Measurements from ENCODE around the gene LONRF3.

GRCh38 chrX:119010491-119010890 is 36.1 kb downstream of the LONRF3 start:
- no peak for TF ChIP-seq CTCF (IDR thresholded peaks at IDR 0.05)
- TF ChIP-seq EP300 (IDR thresholded peaks at IDR 0.05), result no peak
- no peak for TF ChIP-seq POLR2AphosphoS5 (IDR thresholded peaks at IDR 0.05)
